Occipital lobe (tissue), 2 donors: ENCODE results near the gene FAM50A. TPM values are rescaled to one million over a fixed set of nuclear protein-coding genes. Genes with fewer than 3 reads are reported as not detected.

Experiments
- DNase-seq: peaks from one replicate; lab custom pipeline; 2025; lab: John Stamatoyannopoulos, UW
- total RNA-seq: library from RNA; depleted of rRNA; stranded (reverse); fragments of >200 nt; gene quantifications from one replicate; pipeline ENCODE4 v1.2.3, GENCODE V29; 2014

Gene FAM50A
- total RNA-seq, 1 donor from 2014 or later = 13.1 TPM

DNA sequence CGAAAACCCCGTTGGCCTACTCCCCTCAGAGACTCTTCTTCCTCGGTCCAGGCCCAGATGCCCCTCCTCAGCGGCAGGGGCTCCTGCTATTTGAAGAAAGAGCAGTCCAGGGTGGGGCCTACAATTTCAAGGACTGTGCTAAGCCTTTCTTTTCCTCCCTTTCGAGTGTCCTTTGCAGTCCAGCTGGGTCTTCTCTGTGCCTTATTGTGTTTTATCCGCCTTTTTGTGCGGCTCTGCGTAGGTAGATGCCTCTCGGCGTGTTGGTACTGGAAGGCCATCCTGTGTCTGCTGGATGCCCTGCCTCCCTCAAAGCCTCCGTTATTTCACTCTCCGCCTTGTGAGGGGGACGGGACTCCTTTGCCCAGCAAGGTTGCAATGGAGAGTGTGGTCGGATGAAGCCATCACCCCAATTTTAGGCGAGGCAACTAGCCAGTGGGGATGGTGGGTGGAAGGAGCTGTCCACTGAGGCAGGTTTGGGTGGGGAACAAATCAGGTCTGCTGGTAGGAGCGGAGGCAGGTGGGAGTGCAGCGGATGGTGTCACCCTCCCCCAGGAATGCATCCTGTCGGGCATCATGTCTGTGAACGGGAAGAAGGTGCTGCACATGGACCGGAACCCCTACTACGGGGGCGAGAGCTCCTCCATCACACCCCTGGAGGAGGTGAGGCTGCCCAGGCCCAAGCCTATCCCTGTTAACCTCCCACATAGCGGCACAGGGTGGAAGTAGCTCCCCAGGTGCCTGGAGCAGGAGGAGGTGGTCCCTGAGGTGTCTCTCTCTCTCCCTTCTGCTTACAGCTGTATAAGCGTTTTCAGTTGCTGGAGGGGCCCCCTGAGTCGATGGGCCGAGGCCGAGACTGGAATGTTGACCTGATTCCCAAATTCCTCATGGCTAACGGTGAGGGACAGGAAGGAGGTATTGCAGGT lies 5.7 kb upstream of the FAM50A start:
- DNase-seq = no peak

GRCh38 chrX:154439841-154440240 lies 4.1 kb upstream of the FAM50A start:
- no peak for DNase-seq

- DNase-seq = no peak
These were observed 3.2 kb upstream of the FAM50A start for GRCh38 chrX:154440623-154441357.

DNA sequence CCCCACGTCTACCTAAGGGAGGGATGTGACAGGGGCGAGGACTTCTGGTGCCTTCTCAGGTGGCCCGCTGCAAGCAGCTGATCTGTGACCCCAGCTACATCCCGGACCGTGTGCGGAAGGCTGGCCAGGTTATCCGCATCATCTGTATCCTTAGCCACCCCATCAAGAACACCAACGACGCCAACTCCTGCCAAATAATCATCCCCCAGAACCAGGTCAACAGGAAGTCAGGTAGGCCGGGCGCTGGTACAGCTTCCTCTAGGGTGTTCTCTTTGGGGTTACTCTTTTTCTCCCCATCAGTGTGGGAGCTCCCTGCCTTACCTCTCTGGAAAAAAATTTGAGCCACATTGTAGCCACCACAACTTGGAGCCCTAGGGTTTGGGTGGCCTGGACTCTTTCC lies 2.4 kb upstream of the FAM50A start:
- DNase-seq = no peak

GRCh38 chrX:154441984-154442707 lies 1.8 kb upstream of the FAM50A start:
- DNase-seq = no peak

GRCh38 chrX:154443479-154443910 lies 446 bp upstream of the FAM50A start:
- no peak for DNase-seq

GRCh38 chrX:154444755-154445246 lies 860 bp downstream of the FAM50A start:
- DNase-seq = no peak

DNA sequence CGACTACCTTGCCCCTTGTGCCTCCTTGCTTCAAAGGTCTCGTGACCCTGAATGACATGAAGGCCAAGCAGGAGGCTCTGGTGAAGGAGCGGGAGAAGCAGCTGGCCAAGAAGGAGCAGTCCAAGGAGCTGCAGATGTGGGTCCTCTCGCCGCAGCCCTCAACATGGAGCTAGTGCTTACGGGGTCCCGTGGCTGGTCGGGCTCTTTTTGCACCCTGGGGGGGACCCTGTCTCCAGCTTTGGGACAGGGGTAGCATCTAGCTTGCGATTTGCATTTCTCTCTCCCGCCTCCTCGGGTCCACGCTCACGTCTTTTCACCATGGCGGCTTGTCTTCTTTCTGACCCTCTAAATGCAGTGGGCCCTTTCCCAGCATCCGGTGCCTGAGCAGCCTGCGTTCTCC lies 1.8 kb downstream of the FAM50A start:
- DNase-seq = no peak

DNA sequence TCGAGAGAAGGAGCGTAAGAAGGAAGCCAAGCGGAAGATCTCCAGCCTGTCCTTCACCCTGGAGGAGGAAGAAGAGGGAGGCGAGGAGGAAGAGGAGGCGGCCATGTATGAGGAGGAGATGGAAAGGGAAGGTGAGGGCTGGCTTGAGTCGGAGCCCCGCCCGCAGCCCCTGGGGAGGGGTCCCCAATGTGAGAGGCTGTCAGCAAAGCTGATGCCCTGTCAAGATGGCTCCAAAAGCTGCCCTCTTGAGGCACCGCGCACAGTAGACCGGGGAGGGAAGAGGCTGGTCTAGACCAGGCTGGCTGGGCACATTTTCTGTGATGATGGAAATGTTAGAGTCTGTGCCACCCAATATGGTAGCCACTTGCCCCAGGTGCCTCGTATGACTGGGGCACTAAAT lies 2.5 kb downstream of the FAM50A start:
- no peak for DNase-seq

GRCh38 chrX:154448484-154448883 lies 4.5 kb downstream of the FAM50A start:
- no peak for DNase-seq

- DNase-seq = no peak
These were observed 5.7 kb downstream of the FAM50A start for GRCh38 chrX:154449618-154450017.

GRCh38 chrX:154450312-154450711 lies 6.4 kb downstream of the FAM50A start:
- no peak for DNase-seq

- DNase-seq = no peak
These were observed 8.9 kb downstream of the FAM50A start for GRCh38 chrX:154452823-154453222.

DNA sequence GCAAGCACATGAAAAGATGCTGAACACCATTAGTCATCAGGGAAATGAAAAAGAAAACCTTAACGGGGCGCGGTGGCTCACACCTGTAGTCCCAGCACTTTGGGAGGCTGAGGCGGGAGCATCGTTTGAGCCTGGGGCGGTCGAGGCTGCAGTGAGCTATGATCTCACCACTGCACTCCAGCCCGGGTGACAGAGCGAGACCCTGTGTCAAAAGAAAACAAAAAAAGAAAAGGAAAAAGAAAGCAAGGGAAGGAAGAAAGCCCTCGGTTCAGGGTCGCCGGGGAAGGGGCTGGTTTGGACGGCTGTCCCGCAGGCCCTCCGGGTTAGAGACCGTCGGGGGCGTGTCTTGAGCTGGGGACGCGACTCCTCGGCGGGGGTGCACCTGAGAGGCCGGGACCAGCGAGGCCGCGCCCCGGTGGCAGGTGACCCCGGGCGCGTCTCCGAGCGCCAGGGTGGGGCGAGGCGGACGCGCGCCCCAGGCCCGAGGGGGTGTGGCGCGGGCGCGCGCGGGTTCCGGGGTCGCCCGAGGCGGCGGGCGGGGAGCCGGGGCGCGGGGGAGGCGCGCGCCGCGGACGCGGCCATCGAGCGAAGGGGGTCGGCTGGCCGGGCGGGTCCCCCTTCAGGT lies 13.7 kb downstream of the FAM50A start:
- no peak for DNase-seq

DNA sequence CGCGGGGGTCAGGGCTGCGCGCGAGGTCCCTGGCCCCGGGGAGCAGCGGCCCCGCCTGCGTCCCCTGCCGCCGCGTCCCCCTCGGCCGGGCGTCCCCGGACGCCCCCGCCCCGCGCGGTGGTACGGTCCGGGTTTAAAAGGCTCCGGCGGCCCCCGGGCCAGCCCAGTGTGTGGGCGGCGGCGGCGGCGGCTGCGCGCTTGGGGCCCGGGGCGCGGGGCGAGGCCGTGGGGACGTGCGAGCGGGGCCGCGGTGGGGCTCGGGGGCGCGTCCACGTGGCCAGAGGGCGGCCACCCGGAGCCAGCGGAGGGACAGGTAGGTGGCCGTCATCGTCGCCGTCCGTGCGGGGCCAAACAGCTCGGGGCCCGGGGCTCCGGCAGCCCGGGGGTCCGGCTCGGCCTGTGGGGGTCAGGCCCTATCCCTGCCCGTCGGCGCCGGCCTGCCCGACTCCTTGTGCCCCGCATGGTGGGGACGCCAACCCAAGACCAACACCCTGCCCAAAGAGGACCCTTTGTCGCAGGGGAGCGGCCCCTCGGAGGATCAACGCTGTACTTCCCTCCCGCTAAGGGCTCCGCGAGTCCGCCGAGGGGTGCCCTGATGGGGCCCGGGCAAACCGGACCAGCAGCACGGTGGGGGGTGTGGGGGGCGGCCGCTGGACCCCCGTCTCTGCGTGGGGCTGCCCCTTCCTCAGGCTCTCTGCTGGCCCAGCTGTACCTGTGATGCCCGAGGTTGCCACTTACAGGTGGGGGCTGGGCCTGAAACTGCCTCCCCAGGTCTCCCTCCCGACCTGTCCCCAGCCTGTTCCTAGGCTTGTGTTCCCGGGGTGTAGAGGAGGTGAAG lies 14.4 kb downstream of the FAM50A start, which contains the start of gene PLXNA3:
Gene PLXNA3, plus strand, starts transcription at position 166 of the 838 bp plus-strand sequence. CDS start 1,903 bp downstream, outside the sequence.
- DNase-seq = no peak

GRCh38 chrX:154458954-154459778 lies 15.2 kb downstream of the FAM50A start:
- no peak for DNase-seq

- no peak for DNase-seq
These were observed 15.9 kb downstream of the FAM50A start for GRCh38 chrX:154459832-154460231.

GRCh38 chrX:154460326-154460725 lies 16.4 kb downstream of the FAM50A start:
- no peak for DNase-seq

DNA sequence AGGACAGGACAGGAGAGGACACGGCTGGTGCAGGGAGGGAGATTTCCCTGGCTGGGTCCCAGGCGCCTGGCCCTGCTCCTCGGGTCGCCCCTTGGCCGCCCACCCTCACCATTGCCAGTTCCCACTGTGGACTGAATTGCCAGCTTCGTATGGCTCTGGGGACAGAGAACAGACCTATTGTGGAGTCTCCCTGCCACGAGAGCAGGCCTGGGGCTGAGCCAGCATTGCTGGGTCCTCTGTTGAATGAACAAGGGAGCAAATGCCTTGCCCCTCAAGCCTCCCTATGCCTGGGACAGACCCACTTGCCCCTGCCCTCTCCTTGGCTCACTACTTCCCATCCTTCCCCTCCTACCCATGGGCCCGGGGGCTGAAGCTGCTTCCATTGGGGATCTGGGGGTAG lies 18.5 kb downstream of the FAM50A start:
- no peak for DNase-seq
